ENCODE results near the gene PRRX2.
"Not testable (repeated sequence)": the region's sequence is repeated elsewhere in the genome, so short reads cannot be mapped to it uniquely, and the experiment has no call there.

Gene PRRX2

GRCh38 chr9:129737479-129738274 is 72.2 kb downstream of the PRRX2 start:
- peak; percentile 68 to 81 (median 78) for DNase-seq

- DNase-seq, result no peak
Measured at GRCh38 chr9:129739432-129739831, 74.0 kb downstream of the PRRX2 start.

GRCh38 chr9:129740174-129740573 is 74.7 kb downstream of the PRRX2 start:
- DNase-seq, result no peak

GRCh38 chr9:129740666-129741464 is 75.4 kb downstream of the PRRX2 start:
- no peak for DNase-seq

- DNase-seq, result no peak
Measured at GRCh38 chr9:129745200-129745599, 79.8 kb downstream of the PRRX2 start.

GRCh38 chr9:129746092-129746777 is 80.8 kb downstream of the PRRX2 start:
- no peak for DNase-seq

- no peak for DNase-seq
Measured at GRCh38 chr9:129748249-129748648, 82.8 kb downstream of the PRRX2 start.

- DNase-seq, result not testable (repeated sequence)
Measured at GRCh38 chr9:129749052-129749451, 83.6 kb downstream of the PRRX2 start.

GRCh38 chr9:129749575-129749974 is 84.1 kb downstream of the PRRX2 start:
- DNase-seq, result no peak

- DNase-seq, result no peak
Measured at GRCh38 chr9:129750013-129750638, 84.7 kb downstream of the PRRX2 start.

GRCh38 chr9:129751841-129752801 is 86.7 kb downstream of the PRRX2 start:
- DNase-seq, result no peak

- DNase-seq, result peak in 2 of 4 experiments; percentile 22 to 51
Measured at GRCh38 chr9:129752900-129753729, 87.7 kb downstream of the PRRX2 start, which contains the start of gene PTGES. TSS of gene PTGES (minus strand) at chr9:129753042. CDS start at chr9:129753012, 30 bp downstream.

- DNase-seq, result no peak
Measured at GRCh38 chr9:129755151-129755550, 89.7 kb downstream of the PRRX2 start.

- DNase-seq, result no peak
Measured at GRCh38 chr9:129756191-129756590, 90.7 kb downstream of the PRRX2 start.

GRCh38 chr9:129757045-129757444 is 91.6 kb downstream of the PRRX2 start:
- DNase-seq, result no peak

GRCh38 chr9:129759319-129759718 is 93.9 kb downstream of the PRRX2 start:
- no peak for DNase-seq

GRCh38 chr9:129759804-129760502 is 94.5 kb downstream of the PRRX2 start:
- DNase-seq, result no peak

- DNase-seq, result not testable (repeated sequence)
Measured at GRCh38 chr9:129760784-129761183, 95.3 kb downstream of the PRRX2 start.

GRCh38 chr9:129761293-129761900 is 96.0 kb downstream of the PRRX2 start:
- DNase-seq, result no peak
